HG03460 (cell line): ENCODE results near the gene CCDC152.
"Not testable (repeated sequence)": the region's sequence is repeated elsewhere in the genome, so short reads cannot be mapped to it uniquely, and the experiment has no call there.

Source experiments
- ATAC-seq: cut with Tn5 transposase; IDR thresholded peaks from one replicate; pipeline ENCODE4 v1.9.1; 2021; ENCODE audit not compliant: unreplicated experiment

CCDC152 gene

DNA sequence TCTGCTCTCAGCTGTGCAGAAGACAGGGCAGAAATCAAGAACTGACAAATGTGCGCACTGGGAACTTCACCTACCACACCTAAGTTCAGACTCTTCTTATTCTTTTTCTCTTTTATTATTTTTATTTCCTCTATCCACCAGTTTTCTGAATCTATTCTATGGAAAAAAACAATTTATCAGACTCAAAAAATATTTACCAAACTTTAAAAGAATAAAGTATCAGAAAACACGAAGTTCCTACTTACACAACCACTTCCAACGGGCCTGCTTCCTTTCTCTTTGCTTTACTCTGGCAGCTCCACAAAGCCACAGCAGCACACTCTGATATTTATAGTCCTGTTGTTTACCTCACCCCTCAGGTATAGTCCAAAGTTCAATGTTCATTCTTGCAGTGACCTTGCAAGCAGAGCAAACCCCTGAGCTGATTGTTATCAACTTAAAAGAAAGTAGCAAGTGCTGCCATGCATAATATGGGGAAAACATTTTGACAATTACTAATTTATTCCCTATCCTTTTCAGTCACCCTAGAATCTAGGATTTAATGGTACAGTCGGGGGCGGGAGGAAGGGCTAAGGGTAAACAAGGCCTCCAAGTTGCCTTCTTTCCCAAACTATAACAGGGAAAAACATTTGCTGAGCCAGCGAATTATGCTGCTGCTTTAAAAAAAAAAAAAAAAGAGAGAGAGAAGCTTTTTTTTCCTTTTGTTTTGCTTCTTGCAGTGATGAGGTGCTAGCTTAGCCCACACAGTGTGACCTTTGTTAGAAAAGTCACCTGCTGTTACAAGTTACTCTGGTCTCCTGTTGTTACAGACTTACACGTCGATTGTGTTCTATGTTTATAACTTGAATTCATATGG is 55.2 kb downstream of the CCDC152 start, which contains the start of gene SELENOP:
Gene SELENOP (minus strand): TSS at position 302 of the 856 bp plus-strand sequence. CDS start 3,539 bp downstream, outside the sequence.
- no peak for ATAC-seq

DNA sequence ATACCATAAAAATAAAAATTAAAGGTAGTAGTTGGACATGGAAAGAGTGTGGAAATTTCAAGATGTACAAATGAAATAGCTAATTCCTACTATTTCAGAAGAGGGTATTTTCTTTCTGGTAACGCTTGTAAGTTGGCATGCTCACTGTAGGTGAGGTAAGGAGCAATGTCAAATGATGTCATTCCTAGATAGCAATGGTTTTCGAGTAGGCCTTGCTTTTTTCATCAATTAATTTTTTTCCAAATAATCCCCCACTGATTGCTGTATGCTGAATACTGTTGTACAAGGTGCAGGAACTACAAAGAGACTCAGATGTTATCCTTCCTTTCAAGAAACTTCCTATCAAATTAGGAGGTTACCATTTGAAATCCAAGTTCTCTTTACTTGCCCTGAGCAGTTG is 56.0 kb downstream of the CCDC152 start:
- no peak for ATAC-seq

DNA sequence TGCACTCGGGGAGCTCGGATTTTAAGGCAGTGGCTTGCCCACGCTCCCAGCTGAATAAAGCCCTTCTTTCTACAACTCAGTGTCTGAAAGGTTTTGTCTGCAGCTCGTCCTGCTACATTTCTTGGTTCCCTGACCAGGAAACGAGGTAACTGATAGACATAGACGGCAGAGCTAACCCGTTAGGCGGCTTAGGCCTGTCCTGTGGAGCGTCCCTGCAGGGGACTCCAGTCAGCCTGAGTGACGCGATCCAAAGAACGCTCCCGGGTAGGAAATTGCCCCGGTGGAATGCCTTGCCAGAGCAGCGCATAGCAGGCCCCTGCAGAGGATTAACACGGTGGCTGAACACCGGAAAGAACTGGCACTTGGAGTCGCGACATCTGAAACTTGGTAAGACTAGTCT is 56.9 kb downstream of the CCDC152 start:
- ATAC-seq, result no peak

DNA sequence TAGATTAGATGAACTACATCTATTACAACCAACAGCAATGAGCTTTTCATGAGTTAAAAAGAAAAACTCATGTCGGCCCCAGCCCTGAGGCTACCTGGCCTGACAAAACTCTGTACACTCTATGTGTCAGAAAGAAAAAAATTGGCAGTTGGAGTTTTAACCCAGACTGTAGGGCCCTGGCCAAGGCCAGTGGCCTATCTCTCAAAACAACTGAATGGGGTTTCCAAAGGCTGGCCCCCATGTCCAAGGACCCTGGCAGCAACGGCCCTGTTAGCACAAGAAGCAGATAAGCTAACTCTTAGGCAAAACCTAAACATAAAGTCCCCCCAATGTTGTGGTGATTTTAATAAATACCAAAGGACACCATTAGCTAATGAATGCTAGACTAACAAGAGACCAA is 59.9 kb downstream of the CCDC152 start:
- not testable (repeated sequence) for ATAC-seq

DNA sequence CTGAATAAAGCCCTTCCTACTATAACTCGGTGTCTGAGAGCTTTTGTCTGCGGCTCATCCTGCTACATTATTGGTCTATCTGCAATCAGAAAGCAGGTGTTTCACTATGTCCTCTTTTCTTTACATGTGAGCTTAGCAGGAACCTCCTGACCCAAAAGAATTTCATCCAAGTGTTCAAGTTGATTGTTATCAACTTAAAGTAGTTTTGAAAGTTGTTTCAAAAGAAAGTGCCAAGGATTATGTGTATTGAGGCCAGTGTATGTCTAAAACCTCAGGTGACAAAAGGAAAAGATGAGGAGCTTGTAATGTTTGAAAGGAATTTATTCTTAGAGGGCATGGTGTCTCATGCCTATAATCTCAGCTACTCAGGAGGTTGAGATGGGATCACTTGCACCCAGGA is 63.1 kb downstream of the CCDC152 start:
- ATAC-seq, result no peak

DNA sequence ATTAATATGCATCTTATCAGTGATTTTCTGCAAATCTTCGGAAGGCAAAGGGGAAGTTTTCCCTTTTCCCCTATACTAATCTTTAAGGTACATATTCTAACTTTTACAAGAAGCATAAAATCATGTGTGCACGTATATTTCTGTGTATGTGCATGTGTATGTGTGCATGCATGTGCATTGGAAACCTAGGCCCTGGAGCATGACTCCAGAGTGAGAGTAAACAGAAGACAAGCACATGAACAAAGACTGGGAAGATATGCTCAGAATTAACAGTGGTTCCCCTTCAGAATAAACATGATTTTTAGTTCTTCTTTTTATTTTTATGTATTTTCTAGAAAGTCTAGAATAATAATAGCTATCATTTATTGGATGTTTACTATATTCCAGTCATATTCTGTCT is 65.9 kb downstream of the CCDC152 start:
- ATAC-seq, result no peak

DNA sequence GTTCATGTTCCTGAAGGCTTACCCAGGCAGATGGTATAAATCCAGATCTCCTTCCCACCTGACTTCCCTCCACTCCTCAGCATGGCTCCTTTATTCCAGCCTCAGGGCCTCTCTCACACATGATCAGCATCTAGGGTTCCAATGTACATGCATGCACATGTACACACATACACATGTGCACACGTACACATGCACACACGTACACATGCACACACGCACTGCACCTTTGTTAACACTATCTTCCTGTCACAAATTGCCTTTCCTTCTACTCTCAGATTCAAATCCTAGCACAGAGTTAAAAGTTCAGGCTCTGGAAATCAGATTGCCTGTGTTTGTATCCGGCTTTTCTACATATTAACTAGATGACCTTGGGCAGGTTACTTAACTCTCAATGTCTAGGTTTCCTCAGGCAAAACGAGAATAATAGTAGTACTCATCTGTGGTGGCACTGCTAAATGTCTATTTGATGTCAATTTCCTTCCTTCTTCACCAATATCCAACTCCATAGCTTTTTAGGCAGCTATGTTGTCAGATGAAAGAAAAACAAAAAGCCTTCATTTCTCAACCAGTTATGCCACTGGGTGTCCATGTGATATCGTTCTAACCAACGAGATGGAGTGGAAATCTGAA is 67.8 kb downstream of the CCDC152 start:
- ATAC-seq, result no peak

DNA sequence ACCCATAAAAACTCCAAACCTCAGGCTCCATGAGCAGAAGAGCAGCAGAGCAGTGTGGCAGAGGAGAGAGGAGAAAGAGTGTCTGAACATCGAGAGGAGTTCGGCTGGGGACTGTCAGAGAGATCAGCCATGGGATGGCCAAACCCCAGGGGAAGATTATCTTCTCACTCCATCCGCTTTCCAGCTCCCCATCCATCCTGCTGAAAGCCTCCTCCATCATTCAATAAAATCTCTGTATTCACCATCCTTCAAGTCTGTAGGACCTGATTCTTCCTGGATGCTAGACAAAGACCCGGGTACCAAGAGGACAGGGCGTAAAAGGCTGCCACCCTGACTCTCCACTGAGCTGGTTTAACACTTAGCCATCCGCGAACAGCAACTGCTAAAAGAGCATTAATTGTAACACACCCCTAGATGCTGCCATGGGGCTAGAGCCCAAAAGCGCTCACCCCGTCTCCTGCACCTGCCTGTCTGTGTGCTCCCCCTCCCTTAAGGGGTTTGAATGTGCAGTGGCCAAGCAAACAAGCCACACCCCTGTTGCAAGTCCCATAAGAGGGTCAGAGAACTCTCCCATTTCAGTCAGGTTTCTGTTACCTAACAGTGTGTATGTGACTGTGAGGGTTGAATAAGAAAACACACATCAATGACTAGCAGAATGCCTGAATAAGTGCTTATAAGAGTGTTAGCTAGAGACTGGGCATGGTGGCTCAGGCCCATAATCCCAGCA is 69.0 kb downstream of the CCDC152 start:
- ATAC-seq, result no peak

DNA sequence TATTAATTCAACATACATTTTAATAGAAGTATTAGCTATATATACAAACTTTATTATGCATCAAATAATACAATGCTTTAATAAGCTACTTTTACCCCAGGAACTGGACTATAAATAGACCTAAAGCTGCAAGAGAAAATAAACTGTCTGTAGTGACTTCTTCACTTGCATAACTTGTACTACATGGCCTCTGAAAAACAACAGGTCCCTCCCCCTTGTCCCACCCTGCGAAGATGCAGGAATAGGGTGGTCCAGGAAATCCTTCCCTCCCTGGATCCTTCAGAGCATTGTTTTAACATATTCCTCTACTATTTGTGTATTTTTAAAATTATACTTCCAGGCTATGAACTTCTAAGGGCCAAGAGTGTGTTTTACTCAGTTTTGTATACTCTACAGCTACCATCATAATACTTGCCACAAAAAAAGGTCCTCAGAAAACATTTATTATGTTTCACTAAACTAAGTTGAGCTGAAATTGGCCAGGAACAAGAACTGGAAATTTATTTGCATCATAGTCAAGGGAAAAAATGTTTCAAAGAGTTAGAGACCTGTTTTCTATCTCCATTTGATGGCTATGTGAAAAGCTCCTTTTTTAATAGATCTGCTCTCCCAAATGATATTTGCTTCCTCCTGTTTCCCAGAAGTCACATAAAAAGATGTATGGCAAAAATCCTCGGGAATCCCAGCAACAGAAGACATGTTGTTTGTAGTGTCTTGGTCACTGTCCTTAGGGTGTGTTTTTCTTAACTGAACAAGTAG is 70.3 kb downstream of the CCDC152 start:
- no peak for ATAC-seq

DNA sequence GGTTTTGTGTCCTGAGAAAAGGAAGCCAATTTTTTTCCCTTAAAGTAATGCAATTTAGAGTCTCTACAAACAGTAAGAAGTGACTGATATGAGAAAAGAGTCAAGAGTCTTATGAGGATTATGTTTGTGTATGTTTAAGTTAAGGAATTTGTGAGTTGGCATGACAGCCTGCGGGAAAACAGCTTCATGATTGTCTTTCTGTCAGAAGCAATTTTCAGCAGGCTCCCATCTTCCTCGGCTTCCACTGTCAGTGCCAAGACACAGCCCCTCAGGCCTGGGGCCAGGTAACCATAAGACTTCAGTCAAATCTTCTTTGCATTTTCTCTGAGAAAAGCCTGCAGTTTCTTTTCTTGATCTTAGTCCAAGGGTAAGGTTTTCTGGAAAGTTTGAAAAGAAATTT is 72.1 kb downstream of the CCDC152 start:
- no peak for ATAC-seq

DNA sequence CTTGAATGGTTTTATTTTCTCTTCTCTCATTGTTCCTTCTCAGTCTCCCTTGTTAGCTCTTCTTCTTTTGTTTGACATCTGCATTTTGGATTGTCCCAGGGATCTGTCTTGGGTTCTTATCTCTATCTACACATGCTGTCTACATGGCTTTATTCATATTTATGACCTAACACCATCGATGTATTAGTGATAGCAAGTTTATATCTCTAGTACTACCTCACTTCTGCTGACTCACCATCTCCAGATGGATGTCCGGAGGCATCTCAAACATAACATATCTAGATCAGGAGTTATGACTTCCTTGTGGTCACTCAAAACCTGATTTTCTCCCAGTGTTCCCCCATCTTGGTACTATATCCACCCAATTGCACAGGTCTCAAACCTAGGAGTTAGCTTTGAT is 74.3 kb downstream of the CCDC152 start:
- no peak for ATAC-seq

DNA sequence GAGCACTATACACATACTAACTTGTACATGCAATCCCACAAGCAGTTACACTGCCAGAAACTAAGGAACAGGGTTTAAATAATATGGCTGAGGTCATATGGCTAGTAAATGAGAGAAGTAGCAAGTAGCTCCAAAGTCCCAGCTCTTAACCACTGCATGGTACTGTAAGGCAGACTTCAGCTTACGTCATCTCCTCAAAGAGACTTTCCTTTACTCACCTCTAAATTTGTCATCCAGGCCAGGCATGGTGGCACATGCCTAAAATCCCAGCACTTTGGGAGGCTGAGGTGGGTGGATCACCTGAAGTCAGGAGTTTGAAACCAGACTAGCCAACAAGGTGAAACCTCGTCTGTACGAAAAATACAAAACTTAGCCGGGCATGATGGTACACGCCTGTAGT is 75.4 kb downstream of the CCDC152 start:
- ATAC-seq, result no peak

DNA sequence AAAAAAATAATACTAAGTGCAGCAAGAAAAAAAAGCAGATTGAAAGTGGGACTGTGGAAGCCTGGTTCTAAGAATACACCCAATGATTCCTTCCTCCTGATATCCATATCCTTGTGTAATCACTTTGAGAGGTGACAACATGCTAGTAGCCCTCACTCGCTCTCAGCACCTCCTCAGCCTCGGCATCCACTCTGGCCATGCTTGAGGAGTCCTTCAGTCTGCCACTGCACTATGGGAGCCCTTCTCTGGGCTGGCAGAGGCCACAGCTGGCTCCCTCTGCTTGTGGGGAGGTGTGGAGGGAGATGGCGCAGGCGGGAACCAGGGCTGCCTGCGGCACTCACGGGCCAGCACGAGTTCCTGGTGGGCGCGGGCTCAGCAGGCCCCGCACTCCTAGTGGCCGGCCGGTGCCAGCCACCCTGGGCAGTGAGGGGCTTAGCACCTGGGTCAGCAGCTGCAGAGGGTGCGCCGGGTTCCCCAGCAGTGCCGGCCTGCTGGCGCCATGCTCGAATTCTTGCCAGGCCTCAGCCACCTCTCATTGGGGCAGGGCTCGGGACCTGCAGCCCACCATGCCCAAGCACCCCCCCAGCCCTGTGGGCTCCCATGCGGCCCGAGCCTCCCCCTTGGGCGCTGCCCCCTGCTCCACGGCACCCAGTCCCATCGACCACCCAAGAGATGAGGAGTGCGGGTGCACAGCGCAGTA is 79.6 kb downstream of the CCDC152 start:
- no peak for ATAC-seq

DNA sequence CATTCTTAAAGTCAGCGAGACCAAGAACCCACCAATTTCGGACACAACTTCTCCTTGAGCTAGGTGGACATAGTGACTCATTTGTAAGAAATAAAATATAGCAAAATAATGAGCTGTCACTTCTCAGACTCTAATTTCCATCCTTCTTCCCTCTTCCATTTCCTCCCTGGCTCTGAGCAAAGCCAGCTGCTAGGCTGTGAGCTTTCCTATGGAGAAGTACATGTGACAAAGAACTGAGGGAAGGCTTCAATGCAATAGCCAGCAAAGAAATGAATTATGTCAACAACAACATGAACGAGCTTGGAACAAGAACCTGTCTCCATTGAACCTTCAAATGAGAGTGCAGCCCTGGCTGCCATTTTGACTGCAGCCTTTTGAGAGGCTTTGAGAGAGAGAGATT is 81.0 kb downstream of the CCDC152 start:
- no peak for ATAC-seq

DNA sequence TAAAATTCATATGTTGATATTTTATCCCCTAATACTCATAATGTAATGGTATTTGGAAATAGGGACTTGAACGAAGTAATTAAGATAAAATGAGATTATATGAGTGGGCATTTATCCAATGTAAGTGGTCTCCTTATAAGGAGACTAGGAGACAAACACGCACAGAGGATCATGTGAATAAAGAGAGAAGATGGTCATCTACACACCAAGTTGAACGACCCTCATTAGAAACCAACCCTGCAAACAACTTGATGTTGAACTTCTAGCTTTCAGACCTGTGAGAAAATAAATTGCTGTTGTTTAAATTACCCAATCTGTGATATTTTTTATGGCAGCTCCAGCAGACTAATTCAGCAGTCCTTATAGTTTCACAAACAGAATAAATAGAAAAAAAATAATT is 82.6 kb downstream of the CCDC152 start:
- ATAC-seq, result no peak

DNA sequence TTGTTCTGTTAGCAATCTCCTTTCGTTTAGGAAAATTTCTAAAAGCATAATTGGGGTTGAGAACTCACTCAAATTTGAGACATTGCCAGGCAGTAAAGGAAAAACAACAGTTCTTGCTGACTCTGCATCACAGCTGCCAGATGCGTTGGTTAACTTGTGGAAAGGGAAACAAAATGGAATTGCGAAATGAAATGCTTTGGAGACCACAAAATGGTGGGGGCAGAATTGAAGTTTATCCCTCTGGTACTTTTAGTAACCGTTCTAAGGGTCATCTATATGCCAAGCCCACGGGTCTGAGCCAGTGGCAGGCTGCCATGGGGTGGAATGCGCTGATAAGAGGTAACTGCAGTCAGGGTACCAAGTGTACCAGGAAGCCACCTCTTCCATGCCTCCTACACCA is 83.7 kb downstream of the CCDC152 start:
- no peak for ATAC-seq

DNA sequence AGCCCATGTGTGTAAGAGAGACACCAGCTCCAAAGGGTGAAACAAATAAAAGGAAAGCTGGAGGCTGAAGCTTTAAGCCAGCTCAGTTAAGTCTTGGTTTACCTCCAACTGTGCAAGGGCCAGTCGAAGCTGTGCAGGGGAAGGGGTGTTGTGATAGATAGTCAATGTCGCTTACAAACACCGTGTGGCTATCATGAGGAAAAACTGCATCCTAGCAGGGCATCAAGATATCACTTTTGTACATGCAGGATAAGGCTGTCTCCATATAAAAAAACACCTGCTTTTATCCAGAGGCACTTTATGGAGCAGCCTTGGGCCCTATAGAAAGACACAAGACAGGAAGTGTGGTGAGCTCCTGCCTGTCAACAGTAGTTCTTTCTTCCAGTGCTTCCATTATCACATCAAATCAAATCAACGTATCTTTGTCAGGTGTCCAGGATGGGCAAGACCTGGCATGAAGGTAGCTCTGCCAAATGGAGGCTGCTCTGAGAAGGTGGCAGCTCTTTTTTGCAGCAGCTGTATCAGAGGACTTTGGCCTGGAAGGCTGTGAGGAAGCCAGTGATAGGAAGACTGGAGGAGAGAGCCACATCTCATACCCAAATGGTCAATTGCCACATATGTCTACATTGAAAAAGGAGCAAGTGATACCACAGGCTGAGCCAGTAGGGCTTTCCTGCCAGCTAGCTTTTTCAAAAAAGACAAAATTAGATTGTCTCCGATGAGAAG is 84.4 kb downstream of the CCDC152 start:
- ATAC-seq, result no peak

DNA sequence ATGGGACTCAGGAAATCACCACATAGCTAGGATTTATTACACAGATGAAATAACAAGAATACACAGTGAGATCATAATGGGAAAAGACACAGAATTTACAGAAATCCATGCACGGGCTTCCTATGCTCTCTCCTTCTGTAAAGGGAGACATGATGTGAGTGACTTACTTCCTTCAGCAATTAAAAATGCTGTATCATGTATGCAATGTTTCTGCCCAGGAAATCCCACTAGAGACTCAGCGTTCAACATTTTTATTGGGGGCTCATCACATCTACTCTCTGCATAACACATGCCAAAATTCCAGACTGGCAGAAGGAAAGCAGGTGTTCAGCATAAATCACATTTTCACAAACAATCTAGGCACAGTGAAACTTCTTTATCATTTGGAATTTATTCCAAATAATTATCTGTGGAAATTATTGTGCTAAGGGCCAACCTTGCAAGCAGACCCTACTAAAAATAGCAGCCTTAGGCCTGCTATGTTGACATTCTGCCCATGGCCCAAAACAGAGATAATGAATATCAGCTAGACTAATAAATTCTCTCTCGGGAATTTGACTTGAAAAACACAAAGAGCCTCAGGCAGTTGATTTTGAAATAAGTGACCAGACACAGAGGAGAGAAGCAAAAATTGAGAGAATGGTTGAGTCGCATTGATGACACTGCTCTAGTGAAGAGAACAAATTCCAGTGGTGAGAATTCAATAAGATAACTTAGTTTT is 86.5 kb downstream of the CCDC152 start:
- no peak for ATAC-seq

DNA sequence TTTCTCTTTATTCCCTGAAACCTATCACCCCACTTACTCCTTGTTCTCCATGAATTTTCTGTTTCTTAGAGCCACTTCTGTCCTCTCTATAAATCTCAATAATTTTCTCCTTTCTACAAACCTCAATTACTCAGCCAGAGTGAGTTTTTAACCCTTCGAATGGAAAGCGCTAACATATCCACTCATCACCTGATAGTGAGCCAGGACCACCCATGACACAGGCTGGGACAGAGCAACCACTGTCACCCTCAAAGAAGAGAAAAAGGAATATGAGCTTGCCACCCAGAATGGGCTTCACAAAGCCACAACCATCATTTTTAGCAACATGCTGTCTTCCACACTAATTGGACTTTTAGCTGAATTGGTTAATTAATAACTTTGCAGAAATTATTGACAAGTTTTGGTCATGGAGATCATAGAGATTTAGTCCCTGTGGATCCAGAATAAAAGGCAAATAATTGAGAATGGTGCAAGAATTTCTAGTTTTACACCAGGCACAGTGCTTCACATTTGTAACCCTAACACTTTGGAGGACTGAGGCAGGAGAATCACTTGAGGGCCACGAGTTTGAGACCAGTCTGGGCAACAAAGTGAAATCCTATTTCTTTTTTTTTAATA is 87.2 kb downstream of the CCDC152 start:
- ATAC-seq, result no peak
